Activated CD4-positive, CD25-positive, alpha-beta regulatory T cell treated with anti-CD3 and anti-CD28 coated beads, Interleukin-2, amount 50 U/mL, for 24 hours (primary cell): ENCODE results near the gene LGR6.

Experiments
- ATAC-seq, 2 donors: fragments of 150-1000 bp; cut with Tn5 transposase; one replicate each; pipeline ENCODE4 v1.10.0; 2021; ENCODE audit warnings: mild to moderate bottlenecking in 1 of 2, moderate library complexity in 1 of 2

LGR6 gene

GRCh38 chr1:202272103-202272845 lies 78.7 kb downstream of the LGR6 start:
- no peak for ATAC-seq

GRCh38 chr1:202274611-202275010 lies 81.0 kb downstream of the LGR6 start:
- ATAC-seq: peak; percentile 32 to 45

GRCh38 chr1:202275061-202275770 lies 81.6 kb downstream of the LGR6 start:
- ATAC-seq: no peak

GRCh38 chr1:202276081-202276715 lies 82.6 kb downstream of the LGR6 start:
- no peak for ATAC-seq

- no peak for ATAC-seq
These were observed 83.3 kb downstream of the LGR6 start for GRCh38 chr1:202276920-202277319.

GRCh38 chr1:202278751-202279150 lies 85.2 kb downstream of the LGR6 start:
- ATAC-seq: no peak

DNA sequence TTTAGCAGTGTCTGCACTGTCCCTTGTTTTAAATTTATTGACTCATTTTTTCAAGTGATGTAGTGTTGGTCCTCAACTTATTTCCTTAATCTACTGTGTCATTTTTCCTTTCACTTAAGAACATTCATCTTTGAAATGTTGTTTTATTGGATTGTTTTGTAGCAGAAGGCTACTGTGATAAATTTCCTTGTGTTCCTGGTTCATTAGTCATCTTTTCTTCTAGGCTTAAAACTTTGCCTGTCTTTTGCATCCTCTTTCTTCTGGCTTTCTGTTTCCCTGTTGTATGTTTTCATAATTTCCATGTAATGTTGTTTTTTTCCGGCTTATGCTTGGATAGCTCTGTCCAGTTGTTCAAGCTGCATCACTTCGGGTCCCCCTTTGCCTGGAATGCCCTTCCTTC lies 86.2 kb downstream of the LGR6 start:
- ATAC-seq: no peak

DNA sequence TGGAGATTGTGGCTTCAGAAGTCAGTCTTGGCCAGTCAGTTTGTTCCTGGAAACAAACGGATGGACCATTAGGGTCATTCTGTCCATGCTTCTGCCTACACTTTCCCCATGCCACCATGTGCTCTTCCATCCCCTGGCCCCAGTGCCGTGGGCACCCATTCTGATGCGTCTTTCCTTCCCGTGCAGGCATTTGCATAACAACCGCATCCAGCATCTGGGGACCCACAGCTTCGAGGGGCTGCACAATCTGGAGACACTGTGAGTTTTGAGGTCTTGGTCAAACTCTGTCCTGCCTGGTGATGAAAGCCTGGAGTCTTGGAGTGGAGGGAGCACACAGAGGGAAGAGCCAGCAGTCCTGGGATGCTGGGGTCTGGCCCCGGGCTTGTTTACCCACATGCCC lies 87.0 kb downstream of the LGR6 start:
- ATAC-seq: no peak

DNA sequence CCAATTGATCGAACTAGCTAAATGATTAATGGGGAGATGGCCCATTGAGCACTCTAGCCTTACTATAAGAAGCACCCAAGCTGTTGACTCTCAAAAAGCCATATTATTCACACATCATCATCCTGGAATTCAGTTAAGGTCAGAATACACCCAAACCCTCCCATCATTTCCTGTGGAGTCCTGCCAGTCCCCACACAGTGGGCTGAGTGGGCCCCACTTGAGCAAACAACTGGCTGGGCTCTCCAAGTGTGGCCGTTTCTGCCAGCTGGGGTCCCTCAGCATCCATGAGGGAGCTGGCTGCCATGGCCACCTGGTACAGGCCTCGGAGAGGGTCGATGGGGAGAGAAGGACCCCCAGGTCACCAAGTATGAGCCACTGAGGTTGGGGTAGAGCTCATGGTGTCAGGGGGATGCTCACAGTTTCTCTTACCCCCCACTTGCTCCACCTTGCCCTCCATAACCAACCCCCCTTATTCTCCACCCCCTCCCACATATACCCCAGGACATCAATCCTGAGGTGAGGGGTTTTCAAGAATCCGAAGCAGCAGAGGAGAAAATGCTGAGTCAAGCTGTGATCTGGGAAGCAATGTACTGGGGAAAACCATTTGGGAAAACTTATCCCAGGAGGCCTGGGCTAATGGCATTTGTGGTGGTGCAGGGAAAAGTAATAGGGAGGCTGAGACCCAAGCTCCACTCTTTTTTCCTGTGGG lies 87.9 kb downstream of the LGR6 start:
- no peak for ATAC-seq

DNA sequence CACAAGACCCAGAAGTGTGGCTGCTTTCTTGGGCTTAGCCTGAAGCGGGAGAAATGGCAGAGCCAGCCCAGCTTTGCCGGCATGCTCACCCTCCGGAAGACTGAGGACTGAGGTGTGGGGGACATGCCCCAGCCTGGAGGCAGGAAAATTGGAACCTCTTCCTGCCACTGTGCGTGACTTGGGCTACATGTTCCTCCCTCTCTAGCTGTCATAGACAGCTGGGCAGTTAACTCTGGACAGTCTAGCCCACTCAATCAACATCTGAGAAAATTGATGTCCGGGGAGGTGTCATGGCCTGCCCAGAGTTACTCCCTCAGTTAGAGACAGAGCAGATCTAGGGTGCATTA lies 88.4 kb downstream of the LGR6 start:
- no peak for ATAC-seq

- no peak for ATAC-seq
These were observed 89.1 kb downstream of the LGR6 start for GRCh38 chr1:202282596-202283283.

GRCh38 chr1:202283379-202283844 lies 89.8 kb downstream of the LGR6 start:
- ATAC-seq: no peak

GRCh38 chr1:202283991-202284390 lies 90.4 kb downstream of the LGR6 start:
- ATAC-seq: no peak

GRCh38 chr1:202285908-202286307 lies 92.3 kb downstream of the LGR6 start:
- ATAC-seq: no peak

DNA sequence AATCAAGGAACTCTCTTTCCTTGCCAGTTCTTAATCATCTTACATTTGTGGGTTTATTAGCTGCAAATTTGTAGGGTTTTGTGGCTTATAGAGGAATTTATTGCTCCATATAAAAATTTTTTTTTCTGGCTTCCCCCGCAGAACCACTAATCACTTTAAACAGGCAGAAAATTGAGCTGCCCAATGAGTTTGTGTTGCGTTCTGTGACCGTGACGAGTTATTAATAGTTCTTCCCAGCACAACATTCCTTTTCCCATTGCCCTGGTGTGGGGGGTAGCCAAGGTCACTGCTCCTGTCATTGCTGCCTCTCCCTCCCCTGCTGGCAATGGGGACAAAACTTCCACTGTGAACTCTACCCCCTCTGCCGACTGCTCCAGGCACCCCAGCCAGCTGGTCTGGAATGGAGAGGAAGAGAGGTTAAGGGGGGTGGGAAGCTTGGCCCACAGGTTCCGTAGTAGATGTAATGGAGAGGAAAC lies 93.1 kb downstream of the LGR6 start:
- ATAC-seq: no peak

DNA sequence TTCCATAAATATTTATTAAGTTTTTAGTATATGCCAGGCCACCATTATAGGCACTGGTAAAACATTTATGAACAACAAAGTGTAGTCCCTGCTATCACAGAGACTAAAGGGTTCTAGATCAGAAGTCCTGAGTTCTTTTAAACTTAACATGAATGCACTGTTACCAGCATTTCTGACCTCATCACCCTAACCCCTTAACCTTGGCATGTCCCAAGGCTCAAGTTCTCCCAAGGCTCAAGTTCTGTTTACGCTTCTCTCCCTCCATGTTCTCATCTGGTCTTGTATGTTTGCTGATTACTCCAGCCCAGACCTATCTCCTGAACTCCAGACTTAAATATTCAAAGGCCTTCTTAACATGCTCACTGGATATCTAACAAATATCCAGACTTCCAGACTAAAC lies 93.6 kb downstream of the LGR6 start:
- ATAC-seq: no peak

DNA sequence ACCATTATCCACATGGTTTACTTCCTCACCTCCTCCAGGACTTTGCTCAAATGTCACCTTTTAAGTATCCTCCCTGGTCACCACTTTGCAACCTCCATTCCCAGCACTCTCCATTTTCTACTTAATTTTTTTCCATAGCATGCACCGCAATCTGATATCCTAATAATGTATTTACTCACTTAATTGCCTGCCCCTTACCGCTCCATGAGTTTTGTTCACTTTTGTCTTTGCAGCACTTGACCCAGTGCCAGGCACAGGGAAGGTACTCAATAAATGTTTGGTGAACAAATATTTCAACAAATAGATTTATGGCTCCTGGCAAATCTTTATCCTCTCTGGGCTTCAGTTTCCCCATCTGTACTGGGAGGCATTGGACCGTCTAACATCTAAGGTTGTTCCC lies 94.6 kb downstream of the LGR6 start:
- no peak for ATAC-seq

GRCh38 chr1:202289009-202289408 lies 95.4 kb downstream of the LGR6 start:
- ATAC-seq: no peak

DNA sequence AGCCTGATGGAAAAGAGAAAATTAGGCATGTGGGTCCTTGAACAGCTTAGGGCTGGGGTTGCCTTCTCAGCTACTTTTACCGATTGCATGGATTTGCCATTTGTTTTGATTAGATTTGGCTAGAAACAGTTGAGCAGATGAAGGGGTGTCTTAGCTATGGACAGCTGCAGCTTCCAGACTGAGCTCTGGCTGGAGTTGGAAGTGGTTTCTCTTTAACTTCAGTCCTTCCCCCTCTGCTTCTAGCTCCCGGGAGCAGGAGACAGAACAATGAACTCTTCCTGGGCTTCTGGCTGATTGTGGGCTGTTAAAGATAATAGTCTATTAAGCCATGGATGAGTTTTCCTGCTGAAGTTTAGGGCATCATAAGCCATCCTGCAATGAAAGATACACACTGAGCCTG lies 97.4 kb downstream of the LGR6 start:
- no peak for ATAC-seq

DNA sequence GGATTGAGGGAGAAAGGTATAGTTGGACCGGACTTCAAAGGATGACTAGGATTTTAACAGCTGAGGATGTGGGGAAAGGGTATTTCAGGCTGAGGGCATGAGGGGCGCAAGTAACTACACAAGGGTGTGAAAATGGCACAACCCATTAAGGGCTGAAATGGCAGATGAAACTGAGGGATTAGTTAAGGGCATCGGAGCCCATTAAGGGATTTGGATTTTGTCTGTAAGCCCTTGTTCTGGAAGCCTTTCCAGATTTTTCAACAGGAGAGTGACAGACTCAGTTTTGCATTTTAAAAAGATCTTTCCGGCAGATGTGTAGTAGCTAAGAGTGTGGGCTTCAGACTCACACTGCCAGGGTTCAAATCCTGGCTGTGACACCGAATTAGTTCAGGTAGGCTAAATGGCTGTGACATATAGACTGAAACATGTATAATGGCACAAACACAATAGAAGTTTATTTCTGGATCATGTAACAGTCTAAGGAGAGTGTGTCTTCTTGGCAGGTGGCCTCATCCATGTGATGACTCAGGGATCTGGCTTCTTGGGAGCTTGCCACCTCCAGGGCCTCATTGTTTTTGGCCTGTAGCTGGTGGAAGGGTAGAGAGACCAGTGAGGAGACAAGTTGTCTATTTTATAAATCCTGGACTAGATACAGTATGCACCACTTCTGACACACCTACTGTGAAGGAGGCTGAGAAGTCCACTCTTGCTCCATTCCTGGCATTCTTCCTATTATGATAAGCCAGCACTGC lies 98.5 kb downstream of the LGR6 start:
- ATAC-seq: no peak

DNA sequence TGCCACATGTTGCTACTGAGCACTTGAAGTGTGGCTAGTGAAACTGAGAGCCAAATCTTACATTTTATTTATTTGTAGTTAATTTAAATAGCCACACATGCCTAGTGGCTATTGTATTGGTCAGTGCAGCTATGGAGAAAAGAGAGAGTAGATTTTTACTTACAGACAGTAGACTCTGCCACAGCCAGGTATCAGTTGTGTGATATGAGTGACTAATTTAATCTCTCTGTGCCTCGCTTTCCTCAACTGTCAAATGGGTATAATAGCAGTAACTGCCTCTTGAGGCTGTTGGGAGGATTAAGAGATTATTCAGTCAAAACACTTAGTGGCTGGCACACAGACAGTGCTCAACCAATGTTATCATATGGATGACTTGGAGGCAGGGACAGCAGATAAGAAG lies 99.2 kb downstream of the LGR6 start:
- no peak for ATAC-seq

DNA sequence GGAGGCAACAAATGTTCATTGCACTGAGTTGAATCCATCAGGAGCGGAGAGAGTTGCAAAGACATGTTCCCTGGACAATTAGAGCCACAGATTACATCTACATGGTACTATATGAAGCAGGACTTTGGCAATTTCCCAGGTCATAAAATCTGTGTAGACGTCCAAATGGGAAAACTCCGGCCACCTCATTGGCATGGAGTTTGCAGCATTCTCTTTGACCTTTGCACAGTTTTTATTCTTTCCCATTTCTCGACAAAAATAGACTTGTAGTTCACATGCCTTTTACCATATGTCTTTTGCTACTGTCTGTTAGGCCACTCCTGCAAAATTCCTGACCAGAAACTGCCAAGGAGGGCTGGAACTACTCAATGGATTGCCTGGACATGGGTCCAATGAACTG lies 100.0 kb downstream of the LGR6 start:
- no peak for ATAC-seq
